Hepatocyte (in vitro differentiated cells): ENCODE results near the gene STAB2. TPM values are rescaled to one million over a fixed set of nuclear protein-coding genes. Genes with fewer than 3 reads are reported as not detected.

Source experiments
- DNase-seq: peaks from one replicate; pipeline ENCODE4 v3.0.0-alpha.2; 2016; ENCODE audit warnings: low spot score
- H2AFZ ChIP-seq: fragments of 200-600 bp; sonication (generic); 2 replicates; pipeline ENCODE4 v1.6.0; 2016; ENCODE audit warnings: antibody characterized with exemption, mild to moderate bottlenecking
- H3K27ac ChIP-seq: fragments of 200-600 bp; sonication (generic); 2 replicates; pipeline ENCODE4 v1.5.1; 2016; ENCODE audit warnings: mild to moderate bottlenecking
- H3K27me3 ChIP-seq: fragments of 200-600 bp; sonication (generic); 2 replicates; pipeline ENCODE4 v1.6.1; 2016
- H3K36me3 ChIP-seq: fragments of 200-600 bp; sonication (generic); replicated peaks from 2 replicates; pipeline ENCODE4 v1.5.1; 2016; ENCODE audit warnings: low read depth; ENCODE audit not compliant: insufficient read depth
- H3K4me1 ChIP-seq: fragments of 200-600 bp; sonication (generic); 2 replicates; pipeline ENCODE4 v1.5.1; 2016; ENCODE audit warnings: mild to moderate bottlenecking, moderate library complexity; ENCODE audit not compliant: insufficient read depth
- H3K4me2 ChIP-seq: fragments of 200-600 bp; sonication (generic); 2 replicates; pipeline ENCODE4 v1.6.0; 2016
- H3K4me3 ChIP-seq: fragments of 200-600 bp; sonication (generic); 2 replicates; pipeline ENCODE4 v1.5.1; 2016; ENCODE audit warnings: mild to moderate bottlenecking
- H3K79me2 ChIP-seq: fragments of 200-600 bp; sonication (generic); 2 replicates; pipeline ENCODE4 v1.6.0; 2017; ENCODE audit warnings: mild to moderate bottlenecking
- H3K9me2 ChIP-seq: fragments of 200-600 bp; sonication (generic); replicated peaks from 2 replicates; pipeline ENCODE4 v1.6.0; 2017; ENCODE audit warnings: mild to moderate bottlenecking; ENCODE audit not compliant: insufficient read depth
- H3K9me3 ChIP-seq: fragments of 200-600 bp; sonication (generic); 2 replicates; pipeline ENCODE4 v1.5.1; 2016; ENCODE audit warnings: low read depth, mild to moderate bottlenecking
- H4K20me1 ChIP-seq: fragments of 200-600 bp; sonication (generic); 2 replicates; pipeline ENCODE4 v1.6.0; 2016; ENCODE audit warnings: mild to moderate bottlenecking; ENCODE audit not compliant: insufficient read depth, poor library complexity, severe bottlenecking
- CTCF ChIP-seq: fragments of 200-600 bp; sonication (generic); IDR thresholded peaks from 2 replicates; pipeline ENCODE4 v1.5.1; 2016; ENCODE audit warnings: antibody characterized with exemption, mild to moderate bottlenecking; ENCODE audit not compliant: poor library complexity
- EZH2 ChIP-seq: fragments of 200-600 bp; sonication (generic); IDR thresholded peaks from 2 replicates; pipeline ENCODE4 v1.6.1; 2016; ENCODE audit warnings: antibody characterized with exemption, mild to moderate bottlenecking, borderline replicate concordance
- EZH2phosphoT487 ChIP-seq: fragments of 200-600 bp; sonication (generic); IDR thresholded peaks from one replicate; pipeline ENCODE4 v1.6.1; 2018; ENCODE audit warnings: antibody characterized with exemption, mild to moderate bottlenecking, low read depth, moderate library complexity; ENCODE audit not compliant: unreplicated experiment, severe bottlenecking
- WGBS: methylation state at CpG from one replicate; pipeline ENCODE4 v1.1.6; 2016; ENCODE audit warnings: low lambda C conversion rate; ENCODE audit errors: missing lambda C conversion rate; 5-methylcytosine and 5-hydroxymethylcytosine counted together
- polyA plus RNA-seq: library from polyadenylated mRNA; unstranded; fragments of >200 nt; fragmentation: Nextera tagmentation; extraction: Ambion mirVana; gene quantifications from 2 replicates; pipeline ENCODE4 v1.2.1, GENCODE V29; 2016
- total RNA-seq: library from RNA; depleted of rRNA; stranded (reverse); fragments of >200 nt; gene quantifications from 2 replicates; pipeline ENCODE4 v1.2.3, GENCODE V29; 2014

Gene STAB2
- total and polyA plus RNA-seq, 2 experiments from 2014 or later: not detected

- H4K20me1 ChIP-seq: no peaks in the 10 kb centered on the region
- H3K4me1 ChIP-seq: no peaks in the 10 kb centered on the region
- DNase-seq: no peak
- no peaks in the 10 kb centered on the region for H3K9me3 ChIP-seq
- 90% methylated on average over 1 of the region's 1 CpG for WGBS
- no peaks in the 10 kb centered on the region for H3K9me2 ChIP-seq
- H3K36me3 ChIP-seq: no peaks in the 10 kb centered on the region
- peaks cover 7% of the 10 kb centered on the region for H3K27me3 ChIP-seq
- no peak for TF ChIP-seq CTCF
- TF ChIP-seq EZH2phosphoT487: no peak
- no peak for TF ChIP-seq EZH2
- H3K27ac ChIP-seq: no peak overlapping the region
- H3K4me2 ChIP-seq: no peak overlapping the region
- H3K4me3 ChIP-seq: no peak overlapping the region
- H2AFZ ChIP-seq: no peak overlapping the region
- no peaks in the 10 kb centered on the region for H3K79me2 ChIP-seq
Observed at GRCh38 chr12:103589517-103589916, 2.4 kb downstream of the STAB2 start.

- no peaks in the 10 kb centered on the region for H3K79me2 ChIP-seq
- no peak overlapping the region for H3K27ac ChIP-seq
- H3K4me1 ChIP-seq: no peaks in the 10 kb centered on the region
- no peaks in the 10 kb centered on the region for H3K9me2 ChIP-seq
- H3K27me3 ChIP-seq: peaks cover 7% of the 10 kb centered on the region
- no peak overlapping the region for H3K4me2 ChIP-seq
- H3K36me3 ChIP-seq: no peaks in the 10 kb centered on the region
- TF ChIP-seq EZH2 (no peak), CTCF (no peak), EZH2phosphoT487 (no peak)
- H2AFZ ChIP-seq: no peak overlapping the region
- 67% methylated on average over 1 of the region's 1 CpG for WGBS
- H3K4me3 ChIP-seq: no peak overlapping the region
- DNase-seq: no peak
- no peaks in the 10 kb centered on the region for H4K20me1 ChIP-seq
- H3K9me3 ChIP-seq: no peaks in the 10 kb centered on the region
Observed at GRCh38 chr12:103590271-103590670, 3.2 kb downstream of the STAB2 start.

- Histone ChIP-seq H3K27me3 (peaks cover 7% of the 10 kb centered on the region), H3K9me3 (no peaks in the 10 kb centered on the region), H3K27ac (no peak overlapping the region), H3K36me3 (no peaks in the 10 kb centered on the region), H4K20me1 (no peaks in the 10 kb centered on the region), H3K4me2 (no peak overlapping the region), H3K4me1 (no peaks in the 10 kb centered on the region), H3K9me2 (no peaks in the 10 kb centered on the region), H3K79me2 (no peaks in the 10 kb centered on the region), H3K4me3 (no peak overlapping the region), H2AFZ (no peak overlapping the region)
- WGBS: 75% methylated on average over 4 of the region's 4 CpGs
- DNase-seq: no peak
- no peak for TF ChIP-seq EZH2phosphoT487
- no peak for TF ChIP-seq EZH2
- no peak for TF ChIP-seq CTCF
Observed at GRCh38 chr12:103596981-103597380, 9.9 kb downstream of the STAB2 start.

- H3K27ac ChIP-seq: no peak overlapping the region
- no peaks in the 10 kb centered on the region for H3K79me2 ChIP-seq
- no peak overlapping the region for H3K4me2 ChIP-seq
- no peak overlapping the region for H3K4me3 ChIP-seq
- TF ChIP-seq CTCF: no peak
- no peak for TF ChIP-seq EZH2
- no peak for TF ChIP-seq EZH2phosphoT487
- no peak overlapping the region for H2AFZ ChIP-seq
- H3K27me3 ChIP-seq: peaks cover 3% of the 10 kb centered on the region
- no peaks in the 10 kb centered on the region for H3K4me1 ChIP-seq
- no peaks in the 10 kb centered on the region for H4K20me1 ChIP-seq
- no peak for DNase-seq
- no peaks in the 10 kb centered on the region for H3K9me2 ChIP-seq
- H3K36me3 ChIP-seq: no peaks in the 10 kb centered on the region
- H3K9me3 ChIP-seq: no peaks in the 10 kb centered on the region
Observed at GRCh38 chr12:103599274-103599673, 12.2 kb downstream of the STAB2 start.
